Measurements from ENCODE around the gene C17orf78. TPM values are rescaled to one million over a fixed set of nuclear protein-coding genes. Genes with fewer than 3 reads are reported as not detected.
"Not testable (repeated sequence)": the region's sequence is repeated elsewhere in the genome, so short reads cannot be mapped to it uniquely, and the experiment has no call there.

The C17orf78 gene
- total RNA-seq, 1 donor from 2014 or later, result not detected

DNA sequence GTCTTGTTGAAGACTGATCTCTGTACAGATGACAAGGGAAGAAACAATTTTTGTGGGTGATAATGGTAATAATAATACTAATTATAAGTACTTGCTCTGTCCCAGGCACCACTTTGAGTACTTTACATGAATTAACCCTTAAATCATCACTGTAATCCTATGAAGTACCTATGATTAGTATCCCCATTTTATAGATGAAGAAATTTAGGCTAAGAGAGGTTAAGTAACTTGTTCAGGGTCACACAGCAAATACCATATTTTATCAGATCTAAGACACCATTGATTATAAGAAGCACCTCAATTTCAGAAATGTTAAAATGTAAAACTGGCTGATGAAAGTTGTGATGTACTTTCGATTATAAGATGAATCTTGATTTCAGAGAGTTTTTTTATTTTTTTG is 49.5 kb downstream of the C17orf78 start:
- H3K36me3 Mint-ChIP-seq (ENCODE audit: low read depth), result peaks cover 34% of the 10 kb centered on the region
- no peaks in the 10 kb centered on the region for H3K27me3 Mint-ChIP-seq (ENCODE audit: insufficient read depth)
- H3K4me1 Mint-ChIP-seq (ENCODE audit: low read depth), result peaks cover 14% of the 10 kb centered on the region
- intact Hi-C loops (cut with micrococcal nuclease), result no loop called here
- no peak for DNase-seq (ENCODE audit: low spot score)
- H3K9me3 Mint-ChIP-seq, result no peaks in the 10 kb centered on the region
- H3K4me3 Mint-ChIP-seq, result no peak overlapping the region
- no peak overlapping the region for H3K27ac Mint-ChIP-seq

DNA sequence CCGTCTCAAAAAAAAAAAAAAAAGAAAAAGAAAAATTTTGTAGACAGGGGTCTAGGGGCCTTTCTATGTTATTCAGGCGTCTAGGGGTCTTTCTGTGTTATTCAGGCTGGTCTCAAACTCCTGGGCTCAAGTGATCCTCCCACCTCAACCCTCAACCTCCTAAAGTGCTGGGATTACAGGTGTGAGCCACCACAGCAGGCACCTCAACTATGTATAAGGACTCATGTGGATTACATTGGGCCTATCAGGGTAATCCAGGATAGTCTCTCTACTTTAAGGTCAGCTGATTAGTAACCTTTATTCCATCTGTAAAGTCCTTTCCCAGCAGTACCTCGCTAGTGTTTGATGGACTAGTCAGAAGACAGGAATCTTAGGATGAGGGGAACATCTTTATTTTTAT is 53.3 kb downstream of the C17orf78 start:
- Mint-ChIP-seq H3K27ac (peak overlapping the region; percentile 55), H3K36me3 (ENCODE audit: low read depth) (peaks cover 38% of the 10 kb centered on the region)

DNA sequence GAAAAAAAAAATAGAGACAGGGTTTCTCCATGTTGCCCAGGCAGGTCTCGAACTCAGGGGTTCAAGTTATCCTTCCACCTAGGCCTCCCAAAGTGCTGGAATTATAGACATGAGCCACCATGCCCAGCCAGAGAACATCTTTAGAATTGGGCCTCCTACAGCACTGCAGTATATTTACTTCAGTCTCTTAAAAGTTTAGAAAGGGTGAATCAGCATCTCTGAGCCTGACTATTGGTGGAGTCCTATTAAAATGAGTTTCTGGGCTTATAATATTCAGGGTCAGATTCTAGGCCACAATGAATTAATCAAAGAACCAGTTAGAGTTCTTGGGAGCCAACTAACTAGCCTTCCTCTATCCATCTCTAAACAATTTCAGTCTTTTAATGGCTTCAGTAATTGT is 53.7 kb downstream of the C17orf78 start:
- H3K9me3 Mint-ChIP-seq, result no peaks in the 10 kb centered on the region
- intact Hi-C loops (cut with micrococcal nuclease), result no loop called here
- H3K27me3 Mint-ChIP-seq (ENCODE audit: insufficient read depth), result no peaks in the 10 kb centered on the region
- H3K4me3 Mint-ChIP-seq, result peak overlapping the region; percentile 19
- no peak for DNase-seq (ENCODE audit: low spot score)
- peaks cover 41% of the 10 kb centered on the region for H3K36me3 Mint-ChIP-seq (ENCODE audit: low read depth)
- peaks cover 37% of the 10 kb centered on the region for H3K4me1 Mint-ChIP-seq (ENCODE audit: low read depth)
- peak overlapping the region; percentile 95 for H3K27ac Mint-ChIP-seq

More for the DNA sequence above, 53.3 kb downstream of the C17orf78 start:
- Mint-ChIP-seq H3K27me3 (ENCODE audit: insufficient read depth) (no peaks in the 10 kb centered on the region), H3K9me3 (no peaks in the 10 kb centered on the region), H3K4me1 (ENCODE audit: low read depth) (peaks cover 33% of the 10 kb centered on the region), H3K4me3 (no peak overlapping the region)
- intact Hi-C loops (cut with micrococcal nuclease), result no loop called here
- DNase-seq (ENCODE audit: low spot score), result no peak

DNA sequence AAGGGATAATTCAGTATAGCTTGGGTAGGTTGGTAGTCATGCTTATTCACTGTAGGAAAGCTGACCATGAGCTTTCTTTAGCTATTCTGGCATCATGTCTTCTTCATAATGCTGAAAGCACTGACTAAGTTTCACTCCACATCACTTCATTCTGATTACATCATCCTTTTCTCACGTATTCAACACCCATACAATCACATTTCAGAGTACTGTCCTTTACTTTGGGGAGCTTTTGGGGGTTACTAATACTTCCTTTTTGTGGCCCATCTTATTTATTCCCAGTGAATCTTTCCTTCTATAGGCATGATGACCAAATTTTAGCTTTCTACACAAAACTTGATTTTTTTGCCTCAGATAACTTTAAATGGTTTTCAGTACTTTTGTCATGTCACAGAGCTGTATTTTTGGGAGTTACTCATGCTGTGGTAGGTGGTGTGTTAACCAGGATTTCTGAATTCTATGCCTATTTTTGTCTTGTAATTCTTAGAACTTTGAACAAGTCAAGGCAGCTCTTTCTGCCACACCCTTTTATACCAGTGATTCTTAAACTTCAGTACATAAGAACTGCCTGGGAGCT is 54.4 kb downstream of the C17orf78 start:
- Mint-ChIP-seq H3K36me3 (ENCODE audit: low read depth) (peaks cover 39% of the 10 kb centered on the region), H3K4me3 (peak overlapping the region; percentile 19), H3K9me3 (no peaks in the 10 kb centered on the region), H3K4me1 (ENCODE audit: low read depth) (peaks cover 37% of the 10 kb centered on the region), H3K27ac (peak overlapping the region; percentile 95), H3K27me3 (ENCODE audit: insufficient read depth) (no peaks in the 10 kb centered on the region)
- no peak for DNase-seq (ENCODE audit: low spot score)
- intact Hi-C loops (cut with micrococcal nuclease), result loop anchor here (1.0 to 2.0 kb wide), 4 partner anchors 23 to 140 kb away; partner anchors contain the start of gene DUSP14

DNA sequence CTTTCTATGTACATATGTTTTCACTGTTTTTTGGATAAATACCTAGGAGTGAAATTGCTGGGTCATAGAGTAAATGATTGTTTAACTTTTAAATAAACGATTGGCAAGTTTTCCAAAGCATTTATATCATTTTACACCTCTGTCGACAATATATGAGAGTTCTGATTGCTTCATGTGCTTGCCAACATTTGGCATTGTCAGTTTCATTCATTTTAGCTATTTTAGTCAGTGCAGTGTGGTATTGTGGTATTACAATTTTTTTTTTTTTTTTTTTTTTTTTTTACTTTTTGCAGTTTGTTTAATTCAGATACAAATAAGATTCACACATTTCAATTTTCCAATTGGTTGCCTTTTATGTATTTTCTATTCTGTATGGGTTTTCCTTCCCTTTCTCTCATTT is 56.9 kb downstream of the C17orf78 start:
- H3K36me3 Mint-ChIP-seq (ENCODE audit: low read depth), result peaks cover 31% of the 10 kb centered on the region

DNA sequence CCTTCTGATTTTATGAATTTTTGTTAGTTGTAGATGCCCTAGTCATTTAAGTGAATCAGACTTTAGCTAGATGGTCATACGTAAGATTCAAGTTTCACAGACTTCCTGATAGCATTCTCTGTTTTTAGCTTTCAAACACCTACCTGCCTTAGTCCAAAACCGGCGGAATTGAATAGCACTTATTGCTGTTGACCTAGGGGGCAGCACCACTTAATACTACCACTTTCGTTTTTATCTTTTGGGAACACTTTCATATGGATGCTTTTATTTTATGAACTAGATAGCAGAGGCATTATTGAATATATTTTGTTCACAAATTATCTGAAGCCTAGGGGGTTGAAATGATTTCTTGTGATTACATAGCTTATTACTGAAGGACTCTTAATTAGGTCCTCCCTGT is 62.4 kb downstream of the C17orf78 start:
- Mint-ChIP-seq H3K9me3 (no peaks in the 10 kb centered on the region), H3K4me1 (ENCODE audit: low read depth) (peaks cover 14% of the 10 kb centered on the region), H3K4me3 (no peak overlapping the region), H3K27ac (no peak overlapping the region), H3K36me3 (ENCODE audit: low read depth) (peaks cover 29% of the 10 kb centered on the region), H3K27me3 (ENCODE audit: insufficient read depth) (no peaks in the 10 kb centered on the region)
- no peak for DNase-seq (ENCODE audit: low spot score)
- intact Hi-C loops (cut with micrococcal nuclease), result no loop called here

More for the DNA sequence above, 56.9 kb downstream of the C17orf78 start:
- Mint-ChIP-seq H3K4me1 (ENCODE audit: low read depth) (peaks cover 37% of the 10 kb centered on the region), H3K27ac (no peak overlapping the region), H3K9me3 (no peaks in the 10 kb centered on the region), H3K27me3 (ENCODE audit: insufficient read depth) (no peaks in the 10 kb centered on the region), H3K4me3 (no peak overlapping the region)
- intact Hi-C loops (cut with micrococcal nuclease), result no loop called here
- DNase-seq (ENCODE audit: low spot score), result no peak

DNA sequence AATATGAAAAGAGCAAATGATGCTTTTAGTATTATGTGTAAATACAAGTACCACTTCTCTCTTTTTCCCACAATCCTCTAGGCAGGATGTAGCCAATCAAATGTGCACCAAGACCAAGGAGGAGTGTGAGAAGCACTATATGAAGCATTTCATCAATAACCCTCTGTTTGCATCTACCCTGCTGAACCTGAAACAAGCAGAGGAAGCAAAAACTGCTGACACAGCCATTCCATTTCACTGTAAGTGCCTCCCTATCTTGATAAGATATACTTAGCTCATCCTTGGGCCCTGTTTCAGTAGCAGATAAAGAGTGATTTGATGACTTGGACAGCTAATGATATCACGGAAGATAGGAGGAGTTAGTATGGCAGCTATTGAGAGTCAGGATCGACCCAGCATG is 64.6 kb downstream of the C17orf78 start:
- no peaks in the 10 kb centered on the region for H3K9me3 Mint-ChIP-seq
- intact Hi-C loops (cut with micrococcal nuclease), result no loop called here
- no peak for DNase-seq (ENCODE audit: low spot score)
- H3K4me1 Mint-ChIP-seq (ENCODE audit: low read depth), result peaks cover 7% of the 10 kb centered on the region
- H3K4me3 Mint-ChIP-seq, result no peak overlapping the region
- no peak overlapping the region for H3K27ac Mint-ChIP-seq
- peaks cover 35% of the 10 kb centered on the region for H3K36me3 Mint-ChIP-seq (ENCODE audit: low read depth)
- H3K27me3 Mint-ChIP-seq (ENCODE audit: insufficient read depth), result no peaks in the 10 kb centered on the region

DNA sequence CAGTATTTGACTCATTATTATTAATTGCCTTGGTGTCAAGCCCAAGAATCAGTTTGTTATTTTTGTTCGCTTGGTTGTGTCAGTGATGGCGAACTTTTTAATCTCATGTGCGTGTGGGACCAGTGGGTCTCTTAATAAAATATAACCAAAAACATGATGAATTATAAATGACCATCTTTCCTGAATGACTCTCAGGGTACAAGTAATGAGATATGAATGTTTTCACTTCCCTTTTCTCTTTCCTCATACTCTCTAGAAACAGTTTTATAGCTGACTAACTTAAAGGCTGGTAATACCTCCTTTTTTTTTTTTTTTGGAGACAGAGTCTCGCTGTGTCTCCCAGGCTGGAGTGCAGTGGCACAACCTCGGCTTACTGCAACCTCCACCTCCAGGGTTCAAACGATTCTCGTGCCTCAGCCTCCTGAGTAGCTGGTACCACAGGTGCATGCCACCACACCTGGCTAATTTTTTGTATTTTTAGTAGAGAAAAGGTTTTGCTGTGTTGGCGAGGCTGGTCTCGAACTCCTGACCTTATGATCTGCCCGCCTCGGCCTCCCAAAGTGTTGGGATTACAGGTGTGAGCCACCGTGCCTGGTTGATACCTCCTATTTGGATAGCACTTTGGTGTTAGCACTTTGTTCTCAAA is 65.7 kb downstream of the C17orf78 start:
- H3K4me1 Mint-ChIP-seq (ENCODE audit: low read depth); intact Hi-C loops (cut with micrococcal nuclease); H3K27ac Mint-ChIP-seq; H3K27me3 Mint-ChIP-seq (ENCODE audit: insufficient read depth); H3K4me3 Mint-ChIP-seq; H3K9me3 Mint-ChIP-seq; DNase-seq (ENCODE audit: low spot score): not testable (repeated sequence)
- peaks cover 39% of the 10 kb centered on the region for H3K36me3 Mint-ChIP-seq (ENCODE audit: low read depth)

Other genes with a start within 250 kb of the C17orf78 start
- gene ACACA, start 30.9 kb downstream of the C17orf78 start, total RNA-seq, result 110 and 122 TPM in 2 replicates
- gene TADA2A, start 30.9 kb downstream of the C17orf78 start, total RNA-seq, result 39.7 and 41.9 TPM in 2 replicates
- 21.4 and 22.3 TPM in 2 replicates for gene DUSP14, start 113.9 kb downstream of the C17orf78 start, total RNA-seq
- 51.3 and 51.4 TPM in 2 replicates for gene SYNRG, start 233.4 kb downstream of the C17orf78 start, total RNA-seq

Measured in activated T-helper 1 cell treated with anti-CD3 and anti-CD28 coated beads, Interleukin-12 subunit alpha, Interleukin-12 subunit beta, Interleukin-2, Interleukin-4 antibody, amounts not matched to agents 30 ng/mL and 10 ng/mL and 1 ng/mL, durations not matched to agents 14 hours and 24 hours and 36 hours (primary cell).